ENCODE results near the gene ETFDH.
"Not testable (repeated sequence)": the region's sequence is repeated elsewhere in the genome, so short reads cannot be mapped to it uniquely, and the experiment has no call there.

ETFDH gene

GRCh38 chr4:158644760-158645159 lies 27.3 kb upstream of the ETFDH start:
- no peak for DNase-seq (ENCODE audit: low read depth)
- no peak for TF ChIP-seq CTCF (IDR thresholded peaks at IDR 0.05; ENCODE audit: control insufficient read depth, extremely low read depth, insufficient read depth)
- no peak overlapping the region for H3K4me3 ChIP-seq (ENCODE audit: low read depth, low read length)

GRCh38 chr4:158649111-158649680 lies 22.9 kb upstream of the ETFDH start:
- TF ChIP-seq CTCF (IDR thresholded peaks at IDR 0.05; ENCODE audit: control insufficient read depth, extremely low read depth, insufficient read depth), result no peak
- no peak for DNase-seq (ENCODE audit: low read depth)
- no peak overlapping the region for H3K4me3 ChIP-seq (ENCODE audit: low read depth, low read length)

- DNase-seq (ENCODE audit: low read depth), result no peak
- TF ChIP-seq CTCF (IDR thresholded peaks at IDR 0.05; ENCODE audit: control insufficient read depth, extremely low read depth, insufficient read depth), result no peak
- no peak overlapping the region for H3K4me3 ChIP-seq (ENCODE audit: low read depth, low read length)
These were observed 19.2 kb upstream of the ETFDH start for GRCh38 chr4:158652920-158653319.

GRCh38 chr4:158656439-158656838 lies 15.7 kb upstream of the ETFDH start:
- no peak for TF ChIP-seq CTCF (IDR thresholded peaks at IDR 0.05; ENCODE audit: control insufficient read depth, extremely low read depth, insufficient read depth)
- DNase-seq (ENCODE audit: low read depth), result no peak
- H3K4me3 ChIP-seq (ENCODE audit: low read depth, low read length), result no peak overlapping the region

- no peak for DNase-seq (ENCODE audit: low read depth)
- H3K4me3 ChIP-seq (ENCODE audit: low read depth, low read length), result no peak overlapping the region
- TF ChIP-seq CTCF (IDR thresholded peaks at IDR 0.05; ENCODE audit: control insufficient read depth, extremely low read depth, insufficient read depth), result no peak
These were observed 14.8 kb upstream of the ETFDH start for GRCh38 chr4:158657291-158657690.

- H3K4me3 ChIP-seq (ENCODE audit: low read depth, low read length); DNase-seq (ENCODE audit: low read depth): not testable (repeated sequence)
These were observed 8.8 kb upstream of the ETFDH start for GRCh38 chr4:158663255-158663654.

GRCh38 chr4:158663707-158664625 lies 8.1 kb upstream of the ETFDH start:
- DNase-seq (ENCODE audit: low read depth); H3K4me3 ChIP-seq (ENCODE audit: low read depth, low read length): not testable (repeated sequence)

GRCh38 chr4:158664806-158665205 lies 7.3 kb upstream of the ETFDH start:
- no peak overlapping the region for H3K4me3 ChIP-seq (ENCODE audit: low read depth, low read length)
- TF ChIP-seq CTCF (IDR thresholded peaks at IDR 0.05; ENCODE audit: control insufficient read depth, extremely low read depth, insufficient read depth), result no peak
- no peak for DNase-seq (ENCODE audit: low read depth)
